Thoracic aorta (tissue), 2 donors: ENCODE results near the gene BRAF. TPM values are rescaled to one million over a fixed set of nuclear protein-coding genes. Genes with fewer than 3 reads are reported as not detected.

ENCODE experiments used
- ATAC-seq: fragments of 150-250 bp; one replicate; pipeline ENCODE4 v1.8.0; 2017; ENCODE audit warnings: low read depth; ENCODE audit not compliant: insufficient number of reproducible peaks, low FRiP score
- DNase-seq: peaks from one replicate; pipeline ENCODE4 v3.0.0-alpha.2; 2020; ENCODE audit warnings: low spot score
- H3K27ac ChIP-seq, 2 donors: fragments of 200-600 bp; sonication (generic); 1 replicate in 1 of 2; 2 replicates in 1 of 2; pipeline ENCODE4 v1.5.1; 2016; ENCODE audit warnings: mild to moderate bottlenecking in 2 of 2, moderate library complexity in 2 of 2
- H3K27me3 ChIP-seq: fragments of 200-600 bp; sonication (generic); replicated peaks from 2 replicates; pipeline ENCODE4 v1.6.0; 2016; ENCODE audit warnings: mild to moderate bottlenecking; ENCODE audit not compliant: insufficient read depth
- H3K36me3 ChIP-seq: fragments of 200-600 bp; sonication (generic); one replicate; pipeline ENCODE4 v1.5.1; 2016
- H3K4me1 ChIP-seq, 2 donors: fragments of 200-600 bp; sonication (generic); 1 replicate in 1 of 2; 2 replicates in 1 of 2; pipeline versions ENCODE4 v1.5.1 to v1.6.0; 2016; ENCODE audit warnings: low read depth in 2 of 2, mild to moderate bottlenecking in 1 of 2; ENCODE audit not compliant: control insufficient read depth in 1 of 2
- H3K4me3 ChIP-seq: fragments of 200-600 bp; sonication (generic); 2 replicates; pipeline ENCODE4 v1.5.1; 2016; ENCODE audit warnings: mild to moderate bottlenecking
- H3K9me3 ChIP-seq: fragments of 200-600 bp; sonication (generic); 2 replicates; pipeline ENCODE4 v1.5.1; 2016
- total RNA-seq, 2 donors: library from RNA; depleted of rRNA; stranded (reverse); fragments of >200 nt; gene quantifications; one replicate each; pipeline versions ENCODE4 v1.1.0 to v1.2.3, GENCODE V29; 2016
- TF ChIP-seq, protein P1 (sequence below): fragments of 200-600 bp; sonication (generic); IDR thresholded peaks from one replicate; pipeline ENCODE4 v1.5.1; 2019; ENCODE audit warnings: antibody characterized with exemption

BRAF gene
- total RNA-seq, 2 donors from 2014 or later: 31.5 to 62.2 TPM

DNA sequence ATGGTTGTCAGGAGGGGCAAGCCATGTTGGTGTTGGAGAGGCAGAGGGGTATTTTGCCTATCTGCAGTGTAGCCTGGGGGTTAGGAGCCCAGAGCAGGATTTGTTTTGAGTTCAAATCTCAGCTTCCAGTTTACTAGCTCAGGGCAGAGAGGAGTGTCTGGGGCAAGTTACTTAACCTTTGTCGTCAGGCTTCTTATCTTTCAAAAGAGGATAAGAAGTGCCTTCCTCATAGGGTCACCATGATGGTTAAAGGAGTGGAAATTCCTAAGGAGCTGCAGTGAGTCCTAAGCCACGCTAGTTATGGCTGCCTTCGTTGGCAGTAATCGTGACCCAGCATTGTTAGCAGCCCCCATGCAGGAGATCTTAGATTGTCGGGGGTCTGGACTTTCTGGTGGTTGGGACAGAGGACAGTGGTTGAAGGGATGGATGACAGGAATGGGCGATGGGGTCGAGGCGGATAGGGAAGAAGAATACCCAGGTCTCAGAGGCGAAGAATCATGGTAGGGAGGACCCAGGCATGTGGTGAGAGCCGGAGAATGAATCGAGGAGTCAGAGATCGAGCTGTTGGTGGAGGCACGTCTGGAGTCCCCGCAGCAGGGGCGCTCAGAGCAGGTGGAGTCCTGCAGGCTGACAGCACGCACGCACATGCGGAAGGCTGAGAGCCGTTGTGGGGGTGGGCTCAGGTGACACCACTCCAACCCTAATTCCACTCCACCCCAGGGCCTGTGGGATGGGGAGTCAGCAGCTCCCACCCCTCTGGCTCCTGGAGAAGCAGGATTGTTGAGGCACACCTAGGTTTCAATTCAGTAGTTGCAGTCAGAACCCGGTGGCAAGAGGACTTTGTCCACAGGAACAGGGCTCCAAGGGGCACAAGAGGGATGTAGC lies 240.4 kb downstream of the BRAF start:
- no peaks in the 10 kb centered on the region for H3K27me3 ChIP-seq
- no peak overlapping the region for H3K4me3 ChIP-seq
- DNase-seq (no peak), ATAC-seq (no peak)
- no peaks in the 10 kb centered on the region for H3K4me1 ChIP-seq
- H3K27ac ChIP-seq: no peak overlapping the region
- TF ChIP-seq, protein P1, sequence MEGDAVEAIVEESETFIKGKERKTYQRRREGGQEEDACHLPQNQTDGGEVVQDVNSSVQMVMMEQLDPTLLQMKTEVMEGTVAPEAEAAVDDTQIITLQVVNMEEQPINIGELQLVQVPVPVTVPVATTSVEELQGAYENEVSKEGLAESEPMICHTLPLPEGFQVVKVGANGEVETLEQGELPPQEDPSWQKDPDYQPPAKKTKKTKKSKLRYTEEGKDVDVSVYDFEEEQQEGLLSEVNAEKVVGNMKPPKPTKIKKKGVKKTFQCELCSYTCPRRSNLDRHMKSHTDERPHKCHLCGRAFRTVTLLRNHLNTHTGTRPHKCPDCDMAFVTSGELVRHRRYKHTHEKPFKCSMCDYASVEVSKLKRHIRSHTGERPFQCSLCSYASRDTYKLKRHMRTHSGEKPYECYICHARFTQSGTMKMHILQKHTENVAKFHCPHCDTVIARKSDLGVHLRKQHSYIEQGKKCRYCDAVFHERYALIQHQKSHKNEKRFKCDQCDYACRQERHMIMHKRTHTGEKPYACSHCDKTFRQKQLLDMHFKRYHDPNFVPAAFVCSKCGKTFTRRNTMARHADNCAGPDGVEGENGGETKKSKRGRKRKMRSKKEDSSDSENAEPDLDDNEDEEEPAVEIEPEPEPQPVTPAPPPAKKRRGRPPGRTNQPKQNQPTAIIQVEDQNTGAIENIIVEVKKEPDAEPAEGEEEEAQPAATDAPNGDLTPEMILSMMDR: no peak
- no peaks in the 10 kb centered on the region for H3K9me3 ChIP-seq
- H3K36me3 ChIP-seq: peaks cover 16% of the 10 kb centered on the region

DNA sequence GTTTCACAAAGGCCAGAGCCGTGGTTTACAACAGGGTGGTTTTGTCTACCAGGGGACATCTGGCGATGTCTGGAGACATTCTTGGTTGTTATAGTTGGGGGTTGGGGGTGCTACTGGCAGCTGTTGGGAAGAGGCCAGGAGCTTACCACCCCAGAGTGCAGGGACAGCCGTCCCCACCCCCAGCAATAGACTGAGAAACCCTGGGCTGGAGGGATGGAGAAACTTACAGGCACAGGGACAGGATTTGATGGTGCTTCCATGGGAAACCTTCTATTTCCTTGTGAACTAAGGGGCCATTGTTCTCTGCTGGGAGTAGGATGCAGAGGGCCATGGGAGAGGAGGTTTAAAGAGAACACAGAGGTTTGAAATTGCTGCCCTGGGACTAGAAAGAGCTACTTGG lies 241.1 kb downstream of the BRAF start:
- no peak for DNase-seq
- H3K4me1 ChIP-seq: no peaks in the 10 kb centered on the region
- H3K9me3 ChIP-seq: no peaks in the 10 kb centered on the region
- TF ChIP-seq, protein P1: no peak
- H3K4me3 ChIP-seq: no peak overlapping the region
- H3K27ac ChIP-seq: no peak overlapping the region
- ATAC-seq: no peak
- no peaks in the 10 kb centered on the region for H3K27me3 ChIP-seq
- H3K36me3 ChIP-seq: peaks cover 16% of the 10 kb centered on the region

DNA sequence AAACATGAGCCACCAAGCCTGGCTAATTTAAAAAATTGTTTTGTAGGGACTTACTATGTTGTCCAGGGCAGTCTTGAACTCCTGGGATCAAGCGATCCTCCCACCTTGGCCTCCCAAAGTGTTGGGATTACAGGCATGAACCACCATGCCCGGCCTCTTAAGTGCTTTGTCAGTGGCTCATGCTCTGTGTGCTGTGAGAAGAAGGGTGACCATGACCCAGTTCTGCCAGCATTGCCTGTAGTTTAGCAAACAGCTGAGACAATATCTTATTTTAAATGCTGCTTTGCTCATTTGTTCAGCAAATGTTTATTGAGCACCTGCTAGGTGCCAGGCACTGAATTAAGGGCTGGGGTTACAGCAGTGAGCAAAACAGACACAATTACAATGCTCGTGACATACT lies 243.0 kb downstream of the BRAF start:
- H3K9me3 ChIP-seq: no peaks in the 10 kb centered on the region
- H3K27me3 ChIP-seq: no peaks in the 10 kb centered on the region
- no peaks in the 10 kb centered on the region for H3K4me1 ChIP-seq
- DNase-seq (no peak), ATAC-seq (no peak)
- no peak overlapping the region for H3K27ac ChIP-seq
- H3K36me3 ChIP-seq: peaks cover 11% of the 10 kb centered on the region
- TF ChIP-seq, protein P1: no peak
- no peak overlapping the region for H3K4me3 ChIP-seq

DNA sequence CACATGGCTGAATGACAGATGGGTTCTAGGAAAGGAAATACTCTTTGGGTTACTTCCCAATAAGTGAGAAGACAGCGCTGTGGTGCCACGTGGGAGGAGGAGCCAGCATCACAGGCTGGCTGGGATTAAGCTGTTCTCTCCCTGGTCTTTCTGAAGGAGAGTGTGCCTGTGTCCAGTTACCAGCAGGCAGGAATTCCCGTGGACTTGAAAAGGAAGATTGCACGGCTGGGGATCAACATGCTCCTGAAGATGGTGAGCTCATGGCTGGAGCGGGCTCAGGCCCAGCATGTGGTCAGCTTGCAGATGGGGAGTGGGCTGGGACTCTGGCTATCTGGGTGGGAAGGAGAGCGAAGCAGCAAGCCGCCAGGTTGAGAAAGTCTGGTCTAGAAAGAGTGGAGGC lies 243.8 kb downstream of the BRAF start:
- no peaks in the 10 kb centered on the region for H3K4me1 ChIP-seq
- DNase-seq (no peak), ATAC-seq (no peak)
- no peaks in the 10 kb centered on the region for H3K27me3 ChIP-seq
- H3K9me3 ChIP-seq: no peaks in the 10 kb centered on the region
- no peak overlapping the region for H3K27ac ChIP-seq
- peaks cover 8% of the 10 kb centered on the region for H3K36me3 ChIP-seq
- TF ChIP-seq, protein P1: no peak
- H3K4me3 ChIP-seq: no peak overlapping the region

DNA sequence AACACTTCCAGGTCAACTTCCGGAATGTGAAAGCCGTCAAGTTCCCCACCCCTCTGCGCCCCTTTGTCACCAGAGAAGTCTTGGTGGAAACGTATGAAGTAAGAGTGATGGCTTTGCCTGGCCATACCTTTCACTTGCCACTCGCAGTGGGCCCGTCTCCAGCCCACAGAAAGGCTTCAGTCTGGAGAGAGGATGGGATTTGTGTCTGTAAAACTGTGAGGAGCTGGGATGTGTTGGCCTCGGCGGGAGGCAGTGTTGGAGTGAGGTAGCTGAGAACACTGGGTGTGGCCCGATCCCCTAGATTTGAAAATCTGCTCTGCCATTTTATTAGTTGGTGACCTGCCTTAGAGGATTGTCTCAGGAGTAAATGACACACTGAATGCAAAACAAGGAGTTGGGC lies 245.5 kb downstream of the BRAF start:
- no peak for ATAC-seq
- no peaks in the 10 kb centered on the region for H3K27me3 ChIP-seq
- peaks cover 8% of the 10 kb centered on the region for H3K36me3 ChIP-seq
- peaks cover 0 to 17% of the 10 kb centered on the region in 2 donors for H3K4me1 ChIP-seq
- no peak for DNase-seq
- no peak overlapping the region for H3K4me3 ChIP-seq
- no peaks in the 10 kb centered on the region for H3K9me3 ChIP-seq
- TF ChIP-seq, protein P1: no peak
- H3K27ac ChIP-seq: no peak overlapping the region
